HG03457 (cell line): ENCODE measurements around the gene MXD4.

Source experiments
- ATAC-seq: cut with Tn5 transposase; IDR thresholded peaks from one replicate; pipeline ENCODE4 v1.9.1; 2021; ENCODE audit warnings: moderate number of reproducible peaks; ENCODE audit not compliant: unreplicated experiment

The MXD4 gene, protein sequence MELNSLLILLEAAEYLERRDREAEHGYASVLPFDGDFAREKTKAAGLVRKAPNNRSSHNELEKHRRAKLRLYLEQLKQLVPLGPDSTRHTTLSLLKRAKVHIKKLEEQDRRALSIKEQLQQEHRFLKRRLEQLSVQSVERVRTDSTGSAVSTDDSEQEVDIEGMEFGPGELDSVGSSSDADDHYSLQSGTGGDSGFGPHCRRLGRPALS

DNA sequence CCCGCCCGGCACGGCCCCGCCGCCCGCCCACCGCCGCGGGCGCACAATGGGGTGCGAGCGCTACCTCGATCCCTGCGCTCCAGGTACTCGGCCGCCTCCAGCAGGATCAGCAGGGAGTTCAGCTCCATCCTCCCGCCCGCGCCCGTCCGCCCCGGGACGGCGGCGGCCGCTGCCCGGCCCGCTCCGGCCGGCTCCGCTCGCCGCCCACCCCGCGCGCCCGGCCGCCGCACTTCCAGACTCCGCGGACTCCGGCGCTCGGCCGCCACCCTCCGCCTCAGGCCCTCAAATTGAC is at the start of gene MXD4:
MXD4 (minus strand) TSS at position 257 of the 292 bp plus-strand sequence; CDS start at position 128, 129 bp downstream.
- ATAC-seq = no peak

DNA sequence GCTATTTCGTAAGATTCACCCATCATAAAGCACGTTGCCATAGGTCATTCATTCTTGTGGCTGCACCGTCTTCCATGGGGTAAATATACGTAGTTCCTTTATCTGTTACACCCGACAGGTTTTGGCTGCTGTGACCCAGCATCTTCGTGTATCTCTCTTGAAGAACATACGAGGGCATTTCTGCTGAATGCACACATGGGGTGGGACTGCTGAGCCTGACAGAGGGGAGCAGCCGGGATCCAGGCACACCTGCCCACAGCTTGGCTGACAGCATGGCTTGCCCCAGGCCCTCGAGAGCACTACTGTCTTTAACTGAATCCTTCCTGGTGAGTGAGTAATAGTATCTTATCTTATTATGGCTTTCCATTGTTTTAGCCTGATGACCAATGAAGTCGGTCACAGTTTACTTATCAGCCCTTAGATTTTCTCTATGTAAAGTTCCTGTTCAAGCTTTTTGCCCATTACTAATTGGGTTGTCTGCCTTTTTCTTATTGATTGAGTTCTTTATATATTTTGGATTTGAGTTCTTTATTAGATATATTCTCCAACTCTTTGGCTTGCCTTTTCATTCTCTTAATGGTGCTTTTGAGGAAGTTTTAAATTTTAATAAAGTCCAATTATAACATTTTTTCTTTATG is 45.0 kb upstream of the MXD4 start:
- no peak for ATAC-seq

DNA sequence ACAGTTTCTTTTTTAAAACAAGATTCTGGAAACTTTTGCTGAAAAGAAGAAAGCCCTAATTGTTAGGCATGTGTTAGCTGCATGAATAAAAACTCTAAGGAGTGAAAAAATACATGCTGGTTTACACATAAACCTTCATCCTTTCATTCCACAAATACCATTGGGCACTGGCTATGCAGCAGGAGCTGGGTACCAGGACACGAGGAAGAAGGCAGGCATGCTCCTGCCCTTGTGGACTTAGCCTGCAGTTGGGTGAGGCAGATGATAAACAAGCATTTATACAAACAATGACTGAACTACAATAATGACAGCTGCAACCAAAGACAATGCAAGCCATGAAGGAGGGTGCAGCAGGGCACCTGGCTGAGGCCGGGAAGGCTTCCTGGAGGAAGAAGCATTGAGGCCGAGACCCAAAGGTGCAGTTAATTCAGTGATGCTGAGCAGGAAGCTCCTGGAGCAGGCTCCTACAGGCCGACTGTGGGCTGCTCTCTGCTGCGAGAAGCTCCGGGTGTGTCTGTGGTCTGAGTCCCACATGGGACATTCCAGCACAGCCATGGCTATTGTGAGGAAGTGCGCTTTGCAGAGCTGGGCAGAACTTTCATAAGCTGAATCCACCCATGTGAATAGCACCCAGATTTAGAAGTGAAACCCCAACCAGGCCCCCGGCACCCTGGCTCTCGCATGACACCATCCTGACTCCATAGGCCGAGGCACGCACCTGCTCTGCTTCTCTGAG is 44.0 kb upstream of the MXD4 start:
- ATAC-seq = no peak

DNA sequence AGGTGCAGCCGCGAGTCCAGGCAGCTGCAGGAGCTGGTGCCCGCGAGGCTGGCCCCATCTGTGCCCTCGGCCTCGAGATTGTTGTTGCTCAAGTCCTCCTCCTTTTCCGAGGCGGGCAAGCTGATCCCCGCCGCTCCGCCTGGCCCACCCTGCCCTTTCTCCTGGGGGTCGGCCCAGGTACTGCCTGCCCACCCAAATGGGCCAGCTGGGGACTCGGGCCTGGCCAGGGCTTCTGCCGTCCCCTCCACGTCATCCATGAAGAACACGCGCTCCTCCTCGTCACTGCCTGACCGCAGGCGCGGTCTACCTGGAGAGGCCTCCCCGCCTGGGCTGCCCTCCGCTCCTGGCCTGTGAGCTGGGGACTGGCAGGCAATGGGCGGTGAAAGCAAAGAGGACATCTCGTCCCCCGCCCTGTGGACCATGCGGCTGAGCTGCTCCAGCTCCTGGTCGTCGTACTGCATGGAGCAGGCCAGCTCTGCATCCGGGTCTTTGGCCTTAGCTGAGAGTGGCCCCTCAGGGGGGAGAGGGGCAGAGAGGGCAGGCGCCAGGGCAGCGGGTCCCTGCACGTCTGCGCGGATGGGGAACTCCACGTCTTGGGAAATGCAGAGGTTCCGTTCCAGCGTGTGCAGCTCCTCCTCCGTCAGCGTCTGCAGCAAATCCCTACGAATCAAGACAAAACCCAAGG is 43.1 kb upstream of the MXD4 start:
- ATAC-seq = no peak

DNA sequence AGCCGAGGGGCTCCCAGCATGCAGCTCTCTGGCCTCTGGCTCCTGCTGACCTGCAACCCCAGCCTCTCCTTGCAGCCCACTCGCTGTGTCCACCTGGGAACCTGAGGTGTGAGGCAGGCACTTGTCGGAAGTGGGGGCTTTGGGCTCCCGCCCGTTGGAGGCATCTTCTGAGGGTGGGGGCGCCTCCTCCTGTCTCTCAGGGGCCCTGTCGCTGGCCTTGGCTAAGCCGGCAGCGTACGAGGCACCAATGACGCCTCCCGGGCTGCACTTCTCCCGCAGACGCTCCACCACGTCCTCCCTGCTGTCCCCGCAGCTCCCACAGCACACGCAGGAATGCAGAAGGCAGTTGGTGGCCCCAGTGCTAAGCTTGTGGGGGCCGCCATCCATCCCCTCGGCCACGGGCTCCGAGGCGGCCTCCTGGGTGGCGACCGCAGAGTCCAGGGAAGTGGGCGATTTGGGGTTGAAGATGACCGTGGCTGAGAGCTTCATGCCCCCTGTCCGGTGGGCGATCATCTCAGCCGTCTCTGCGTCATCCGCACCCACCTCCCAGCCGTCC is 42.5 kb upstream of the MXD4 start:
- no peak for ATAC-seq

DNA sequence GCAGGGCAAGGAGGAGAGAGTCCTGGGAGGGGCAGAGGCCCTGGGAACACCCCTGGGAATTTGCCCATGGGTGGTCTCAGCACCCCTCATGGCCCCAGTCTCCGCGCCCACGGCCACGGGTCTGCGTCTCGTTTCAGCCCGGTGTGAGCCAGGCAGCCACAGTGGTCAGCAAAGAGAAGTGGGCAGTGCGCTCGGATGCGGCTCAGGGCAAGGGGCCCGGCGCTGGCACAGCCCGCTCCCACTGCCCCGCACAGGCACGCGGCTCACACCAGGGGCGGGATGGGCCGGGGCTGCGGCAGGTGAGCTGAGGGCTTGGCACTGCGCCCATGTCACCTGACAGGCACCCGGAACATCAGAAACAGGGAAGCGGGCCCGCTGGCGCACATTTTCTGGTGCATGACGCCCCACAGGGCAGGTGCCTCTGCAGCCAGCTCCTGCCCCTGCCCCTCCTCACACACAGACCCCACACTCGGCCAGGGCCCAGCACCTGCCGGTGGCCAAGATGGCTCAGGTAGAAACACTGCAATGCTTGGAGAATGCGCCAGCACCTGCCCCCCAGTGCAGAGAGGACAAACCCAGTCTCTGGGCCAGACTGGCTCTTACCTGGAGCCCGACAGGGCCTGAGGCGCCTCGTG is 41.9 kb upstream of the MXD4 start:
- ATAC-seq = no peak

DNA sequence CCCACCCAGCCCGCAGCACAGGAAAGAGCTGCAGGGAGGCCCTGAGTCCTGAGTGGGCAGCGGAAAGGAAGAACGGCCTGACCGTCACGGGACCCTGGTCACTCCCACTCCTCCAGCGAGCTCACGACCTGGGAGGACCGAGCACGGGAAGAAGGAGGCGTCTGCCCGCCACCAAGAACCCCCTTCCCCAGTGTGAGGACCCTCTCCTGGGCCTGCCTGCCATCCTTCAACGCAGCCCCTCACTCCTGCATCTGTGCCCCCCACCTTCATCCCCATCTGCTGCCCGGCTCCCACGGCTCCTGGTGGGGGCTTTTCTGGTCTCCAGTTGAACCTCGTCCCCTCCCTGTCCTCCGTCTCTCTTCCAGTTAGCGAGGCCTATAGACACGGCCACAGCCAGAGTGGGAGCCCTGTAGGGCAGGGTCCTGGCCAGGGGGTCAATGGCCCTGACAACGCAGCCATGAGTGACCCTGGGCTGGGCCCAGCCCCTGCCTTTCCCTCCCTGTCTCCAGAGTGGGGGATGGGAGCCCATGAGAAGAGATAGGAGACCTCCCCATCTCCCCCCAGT is 41.3 kb upstream of the MXD4 start:
- no peak for ATAC-seq

DNA sequence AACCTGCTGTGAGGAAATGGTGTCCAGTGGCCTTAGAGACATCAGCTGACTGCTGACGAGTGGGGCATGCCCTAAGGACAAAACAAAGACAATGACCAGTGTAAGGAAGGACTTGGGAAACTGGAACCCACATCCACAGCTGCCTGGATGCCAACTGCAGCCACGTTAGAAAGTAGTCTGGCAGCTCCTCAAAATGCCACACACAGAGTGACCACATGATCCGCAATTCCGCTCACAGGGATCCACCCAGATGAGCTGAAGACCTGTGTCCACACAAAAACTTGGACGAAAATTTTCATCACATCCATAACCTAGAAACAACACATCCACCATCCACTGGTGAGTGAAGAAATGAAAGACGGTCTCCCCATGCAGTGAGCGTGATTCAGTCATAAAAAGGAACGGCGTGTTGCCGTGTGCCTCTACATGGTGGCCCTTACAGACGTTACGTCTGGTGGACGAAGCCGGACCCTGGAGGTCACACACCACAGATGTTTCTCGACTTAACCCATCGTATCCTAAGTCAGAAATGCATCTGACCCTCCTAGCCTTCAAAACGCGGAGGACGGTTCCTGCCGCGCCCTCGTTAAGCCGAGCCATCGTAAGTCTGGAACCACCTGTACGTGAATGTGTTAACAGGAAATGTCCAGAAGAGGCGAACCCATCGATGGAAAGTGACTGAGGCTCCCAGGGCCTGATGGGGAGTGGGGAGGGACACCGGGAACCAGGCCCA is 40.6 kb upstream of the MXD4 start:
- ATAC-seq = no peak

DNA sequence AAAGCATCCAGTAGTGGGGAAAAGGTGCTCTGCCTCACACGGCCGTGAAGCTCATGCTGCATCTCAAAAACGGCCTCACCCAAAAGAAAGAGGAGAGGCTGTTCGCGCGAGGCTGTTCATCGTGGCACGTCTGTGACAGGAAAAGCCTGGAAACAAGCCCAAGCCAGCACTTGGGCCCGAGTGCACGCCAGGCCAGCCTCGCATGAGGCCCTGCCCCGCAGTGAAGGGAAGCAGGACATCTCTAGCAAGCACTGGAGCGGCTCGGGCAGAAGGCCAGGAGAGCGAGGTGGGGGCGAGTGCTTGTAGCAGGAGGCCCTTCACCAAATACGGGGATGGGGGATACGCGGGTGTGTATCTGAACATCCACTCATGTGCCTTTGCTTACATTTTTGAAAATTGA is 39.9 kb upstream of the MXD4 start:
- ATAC-seq = no peak

DNA sequence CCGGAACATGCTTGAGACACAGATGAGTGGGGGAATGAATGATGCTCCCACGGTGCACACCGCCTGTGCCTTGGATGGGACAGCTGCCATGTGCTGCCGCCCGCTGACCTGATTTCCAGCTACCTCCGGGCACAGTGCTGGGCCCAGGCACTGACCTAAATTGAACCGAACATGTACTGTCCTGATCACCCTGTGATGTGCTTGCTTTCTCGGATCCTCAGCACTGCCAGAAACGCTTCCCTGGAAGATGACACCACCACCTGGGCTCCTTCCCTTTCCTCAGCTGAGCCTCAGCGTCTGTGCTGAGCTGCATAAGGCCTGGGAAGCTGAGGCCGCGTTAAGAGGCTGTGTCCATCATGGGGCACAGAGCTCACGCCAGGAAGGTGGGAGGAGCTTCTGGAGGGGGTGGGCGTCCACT is 39.3 kb upstream of the MXD4 start:
- no peak for ATAC-seq

DNA sequence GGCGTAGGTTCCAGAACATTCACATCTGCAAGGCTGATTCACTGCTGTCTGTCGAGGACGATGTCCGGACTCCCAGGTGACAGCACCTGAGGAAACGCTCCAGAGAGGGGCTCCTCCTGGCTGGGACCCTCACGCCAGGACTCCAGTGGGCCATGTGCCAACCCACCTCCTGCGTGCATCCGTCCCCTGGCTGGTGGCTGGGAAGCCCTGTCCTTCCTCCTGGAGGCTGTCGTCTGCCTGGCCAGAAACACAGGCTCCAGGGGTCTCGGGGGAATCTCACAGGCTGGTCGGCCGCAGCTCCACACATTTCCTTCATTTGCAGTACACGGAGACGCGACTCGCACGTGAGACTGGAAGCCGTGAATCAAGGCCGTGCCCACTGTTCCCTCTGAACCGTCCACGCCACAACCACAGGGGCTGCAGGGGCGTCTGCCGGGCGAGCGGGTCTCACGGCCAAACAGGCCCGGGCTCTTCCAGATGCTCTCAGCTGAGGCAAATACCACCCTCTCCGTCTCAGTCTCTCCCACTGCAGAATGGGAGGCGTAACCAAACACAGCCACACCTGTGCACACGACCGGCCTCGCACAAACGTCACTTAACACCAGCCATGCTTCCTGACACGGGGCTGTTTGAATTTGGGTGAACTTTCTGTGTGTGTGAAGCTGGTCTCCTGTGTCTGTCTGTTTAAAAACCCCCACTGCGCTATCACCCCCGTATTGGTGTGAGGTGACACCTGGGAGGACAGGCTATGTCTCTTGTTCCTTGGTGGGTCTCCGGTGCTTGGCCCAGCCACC is 38.7 kb upstream of the MXD4 start:
- no peak for ATAC-seq

DNA sequence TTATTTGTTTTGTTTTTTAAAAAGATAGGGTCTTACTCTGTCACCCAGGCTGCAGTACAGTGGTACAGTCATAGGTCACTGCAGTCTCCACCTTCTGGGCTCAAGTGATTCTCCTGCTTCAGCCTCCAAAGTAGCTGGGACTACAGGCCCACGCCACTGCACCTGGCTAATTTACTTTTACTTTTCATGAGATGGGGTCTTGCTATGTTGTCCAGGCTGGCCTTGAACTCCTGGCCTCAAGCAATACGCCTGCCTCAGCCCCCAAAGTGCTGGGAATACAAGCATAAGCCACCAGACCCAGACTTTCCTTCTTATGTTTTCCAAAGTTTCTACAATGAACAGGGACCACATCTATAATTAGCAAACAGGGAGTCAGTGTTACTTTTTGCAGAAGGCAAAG is 37.9 kb upstream of the MXD4 start:
- ATAC-seq = no peak

DNA sequence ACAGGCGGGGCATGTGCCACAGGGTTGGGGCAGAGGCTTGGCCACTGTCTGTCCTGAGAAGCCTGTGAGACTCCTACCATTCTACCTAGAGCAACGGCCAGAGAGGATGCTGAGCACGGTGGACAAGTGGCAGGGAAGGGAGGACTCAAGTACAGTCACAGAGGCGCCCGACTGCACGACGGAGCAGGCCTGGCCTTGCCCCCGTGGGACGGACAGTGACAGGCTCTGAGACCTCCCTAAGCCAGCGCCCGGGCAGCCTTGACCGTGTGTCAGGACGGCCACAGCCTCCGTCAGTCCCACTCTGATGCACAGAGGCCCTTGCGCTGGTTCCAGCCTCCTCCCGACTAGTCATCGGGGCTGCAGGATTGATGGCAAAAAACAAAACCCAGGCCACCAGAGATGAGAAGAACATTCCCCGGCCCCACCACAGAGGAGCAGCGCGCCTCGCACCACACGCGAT is 36.7 kb upstream of the MXD4 start:
- no peak for ATAC-seq

DNA sequence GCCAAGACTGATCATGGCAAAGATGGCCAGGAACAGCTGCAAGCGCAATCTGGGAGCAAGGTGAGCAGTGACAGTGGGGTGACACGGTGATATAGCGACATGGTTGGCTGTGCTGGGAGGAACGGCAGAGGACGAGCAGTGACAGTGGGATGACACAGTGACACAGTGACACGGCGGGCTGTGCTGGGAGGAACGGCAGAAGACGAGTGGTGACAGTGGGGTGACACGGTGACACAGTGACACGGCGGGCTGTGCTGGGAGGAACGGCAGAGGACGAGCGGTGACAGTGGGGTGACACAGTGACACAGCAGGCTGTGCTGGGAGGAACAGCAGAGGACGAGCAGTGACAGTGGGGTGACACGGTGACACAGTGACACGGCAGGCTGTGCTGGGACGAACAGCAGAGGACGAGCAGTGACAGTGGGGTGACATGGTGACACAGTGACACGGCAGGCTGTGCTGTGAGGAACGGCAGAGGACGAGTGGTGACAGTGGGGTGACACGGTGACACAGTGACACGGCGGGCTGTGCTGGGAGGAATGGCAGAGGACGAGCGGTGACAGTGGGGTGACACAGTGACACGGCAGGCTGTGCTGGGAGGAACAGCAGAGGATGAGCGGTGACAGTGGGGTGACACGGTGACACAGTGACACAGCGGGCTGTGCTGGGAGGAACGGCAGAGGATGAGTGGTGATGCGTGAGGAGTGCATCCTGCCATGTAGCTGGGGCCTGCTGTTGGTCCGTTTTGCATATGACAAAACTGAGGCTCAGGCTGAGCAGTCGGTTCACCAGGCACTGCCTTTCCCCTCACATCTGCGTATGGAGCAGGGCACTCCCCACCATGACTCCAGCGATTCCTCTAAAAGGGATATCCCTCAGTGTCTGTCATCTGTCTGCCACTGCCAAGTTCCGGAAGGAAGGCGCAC is 36.0 kb upstream of the MXD4 start:
- no peak for ATAC-seq

DNA sequence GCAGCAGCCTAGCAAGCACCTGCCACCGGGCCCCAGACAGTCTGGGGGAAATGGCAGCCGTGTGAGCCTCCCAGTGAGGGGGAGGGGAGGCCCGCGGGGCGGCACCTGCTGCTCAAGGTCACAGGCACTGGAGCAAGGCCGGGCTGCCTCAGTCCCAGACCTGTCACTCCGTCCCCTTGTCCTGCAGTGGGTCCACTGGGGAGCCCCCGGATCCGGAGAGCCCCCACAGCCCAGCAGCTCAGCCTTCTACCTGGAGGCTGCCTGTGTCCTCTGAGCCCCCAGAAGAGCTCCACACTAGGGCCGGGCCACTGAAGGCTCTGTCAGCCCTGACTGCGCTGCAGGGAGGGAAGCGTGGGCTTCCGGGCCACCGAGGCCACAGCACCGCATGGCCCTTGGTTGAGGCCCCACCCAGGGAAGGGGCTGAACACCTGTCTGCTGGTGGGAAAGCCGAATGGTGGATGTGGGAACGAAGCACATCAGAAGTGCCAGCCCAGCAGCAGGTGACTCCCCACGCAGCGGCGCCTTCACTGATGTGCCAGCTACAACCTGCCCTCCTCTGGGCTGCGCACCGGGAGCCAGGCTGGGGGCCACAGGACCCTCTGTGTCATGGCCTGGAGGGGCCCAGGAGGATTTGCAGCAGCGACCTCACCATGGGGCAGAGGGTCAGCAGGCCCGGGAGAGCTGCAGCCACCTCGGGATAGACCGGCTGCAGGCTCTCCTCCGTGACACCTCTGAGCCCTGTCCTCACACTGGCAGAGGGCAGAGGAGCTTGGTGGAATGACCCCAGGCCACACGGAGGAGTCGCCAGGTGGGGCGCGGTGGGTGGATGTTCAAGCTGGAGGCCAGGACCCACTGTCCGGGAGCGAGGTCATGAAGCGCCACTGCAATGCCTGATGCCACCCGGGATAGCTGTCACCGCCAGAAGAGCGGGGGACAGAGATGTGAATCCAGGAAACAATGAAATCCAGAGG is 35.0 kb upstream of the MXD4 start:
- no peak for ATAC-seq

DNA sequence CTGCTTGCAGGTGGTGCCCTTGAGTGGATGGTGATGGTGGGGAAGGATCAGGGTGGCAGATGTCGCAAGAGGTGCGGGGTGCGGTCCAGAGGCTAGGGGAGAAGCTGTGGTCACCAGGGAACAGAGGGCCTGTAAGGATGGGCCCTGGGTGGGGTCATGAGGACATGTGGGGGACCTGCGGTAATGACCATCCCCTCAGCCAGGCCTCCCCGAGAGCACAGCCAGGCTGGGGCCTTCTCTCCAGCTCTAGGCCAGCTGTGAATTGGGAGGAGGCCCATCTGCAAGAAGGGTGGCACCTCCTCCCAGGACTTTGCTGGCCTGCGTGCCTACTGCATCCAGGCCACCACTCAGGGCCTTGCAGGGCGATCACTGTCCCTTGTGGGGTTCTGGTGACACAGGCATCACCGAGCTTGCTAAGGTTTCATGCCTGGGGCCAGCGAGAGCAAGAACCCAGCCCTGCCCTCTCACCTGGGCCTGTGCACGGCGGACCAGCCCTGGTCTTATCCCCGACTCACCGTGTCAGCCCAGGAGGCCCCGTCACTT is 34.1 kb upstream of the MXD4 start:
- no peak for ATAC-seq

DNA sequence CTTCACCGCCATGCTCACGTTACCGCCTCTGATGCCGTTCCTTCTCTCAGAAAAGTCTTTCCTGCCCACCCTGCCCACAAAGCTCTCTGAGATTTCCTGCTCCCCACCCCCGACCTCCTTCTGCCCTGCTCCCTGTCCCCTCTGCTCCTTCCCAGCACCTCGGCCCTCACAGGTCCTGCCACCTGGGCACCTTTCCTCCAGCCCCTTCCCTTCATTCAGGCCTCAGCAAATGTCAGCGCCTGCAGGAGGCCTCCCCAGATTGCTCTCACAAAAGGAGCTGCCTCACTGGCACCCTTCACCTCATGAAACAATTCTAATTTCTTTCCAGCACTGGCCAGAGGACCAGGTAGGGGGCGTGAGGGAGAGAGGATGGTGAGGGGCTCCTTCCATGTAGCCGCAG is 33.6 kb upstream of the MXD4 start:
- no peak for ATAC-seq
